ENCODE results near the gene SMARCA2. TPM values are rescaled to one million over a fixed set of nuclear protein-coding genes. Genes with fewer than 3 reads are reported as not detected.

SMARCA2 gene
- total RNA-seq, 1 donor from 2014 or later: 110 TPM

DNA sequence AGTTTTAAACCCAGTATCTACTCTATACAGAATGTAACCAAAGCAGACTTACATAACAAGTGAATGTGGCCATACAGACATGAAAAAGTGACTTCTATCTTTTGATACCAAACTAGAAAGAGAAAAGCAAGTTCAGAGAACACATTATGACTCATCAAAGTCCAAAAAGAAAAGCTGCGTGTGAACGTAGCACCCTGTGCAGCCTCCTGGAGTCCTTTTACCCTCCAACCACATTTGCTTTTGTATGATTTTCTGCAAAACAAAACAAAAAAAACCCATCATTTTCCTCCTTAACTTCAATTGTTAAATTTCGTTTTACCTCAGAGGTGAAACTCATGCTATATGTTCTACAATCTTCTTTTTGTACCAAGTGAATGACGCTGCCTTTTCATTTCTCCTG lies 2.8 kb upstream of the SMARCA2 start:
- peaks cover 27% of the 10 kb centered on the region for H3K27me3 Mint-ChIP-seq (ENCODE audit: unreplicated experiment)
- no peak for DNase-seq (ENCODE audit: extremely low spot score, unreplicated experiment)
- H3K27ac Mint-ChIP-seq (ENCODE audit: unreplicated experiment): no peak overlapping the region
- TF ChIP-seq, protein P1, sequence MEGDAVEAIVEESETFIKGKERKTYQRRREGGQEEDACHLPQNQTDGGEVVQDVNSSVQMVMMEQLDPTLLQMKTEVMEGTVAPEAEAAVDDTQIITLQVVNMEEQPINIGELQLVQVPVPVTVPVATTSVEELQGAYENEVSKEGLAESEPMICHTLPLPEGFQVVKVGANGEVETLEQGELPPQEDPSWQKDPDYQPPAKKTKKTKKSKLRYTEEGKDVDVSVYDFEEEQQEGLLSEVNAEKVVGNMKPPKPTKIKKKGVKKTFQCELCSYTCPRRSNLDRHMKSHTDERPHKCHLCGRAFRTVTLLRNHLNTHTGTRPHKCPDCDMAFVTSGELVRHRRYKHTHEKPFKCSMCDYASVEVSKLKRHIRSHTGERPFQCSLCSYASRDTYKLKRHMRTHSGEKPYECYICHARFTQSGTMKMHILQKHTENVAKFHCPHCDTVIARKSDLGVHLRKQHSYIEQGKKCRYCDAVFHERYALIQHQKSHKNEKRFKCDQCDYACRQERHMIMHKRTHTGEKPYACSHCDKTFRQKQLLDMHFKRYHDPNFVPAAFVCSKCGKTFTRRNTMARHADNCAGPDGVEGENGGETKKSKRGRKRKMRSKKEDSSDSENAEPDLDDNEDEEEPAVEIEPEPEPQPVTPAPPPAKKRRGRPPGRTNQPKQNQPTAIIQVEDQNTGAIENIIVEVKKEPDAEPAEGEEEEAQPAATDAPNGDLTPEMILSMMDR (IDR thresholded peaks at IDR 0.05): no peak
- peaks cover 9% of the 10 kb centered on the region for H3K4me1 Mint-ChIP-seq (ENCODE audit: unreplicated experiment)
- H3K9me3 Mint-ChIP-seq (ENCODE audit: unreplicated experiment): no peaks in the 10 kb centered on the region
- no peak overlapping the region for H3K4me3 Mint-ChIP-seq (ENCODE audit: unreplicated experiment)
- H3K36me3 Mint-ChIP-seq (ENCODE audit: unreplicated experiment): no peaks in the 10 kb centered on the region

GRCh38 chr9:2013743-2014475 lies 1.2 kb upstream of the SMARCA2 start:
- no peak for DNase-seq (ENCODE audit: extremely low spot score, unreplicated experiment)
- no peaks in the 10 kb centered on the region for H3K36me3 Mint-ChIP-seq (ENCODE audit: unreplicated experiment)
- H3K27me3 Mint-ChIP-seq (ENCODE audit: unreplicated experiment): peaks cover 19% of the 10 kb centered on the region
- TF ChIP-seq, protein P1 (IDR thresholded peaks at IDR 0.05): no peak
- peak overlapping the region; percentile 95 for H3K27ac Mint-ChIP-seq (ENCODE audit: unreplicated experiment)
- H3K9me3 Mint-ChIP-seq (ENCODE audit: unreplicated experiment): no peaks in the 10 kb centered on the region
- peak overlapping the region; percentile 86 for H3K4me3 Mint-ChIP-seq (ENCODE audit: unreplicated experiment)
- peaks cover 20% of the 10 kb centered on the region for H3K4me1 Mint-ChIP-seq (ENCODE audit: unreplicated experiment)

- Mint-ChIP-seq H3K27ac (ENCODE audit: unreplicated experiment) (peak overlapping the region; percentile 91), H3K27me3 (ENCODE audit: unreplicated experiment) (peaks cover 15% of the 10 kb centered on the region), H3K9me3 (ENCODE audit: unreplicated experiment) (no peaks in the 10 kb centered on the region), H3K4me3 (ENCODE audit: unreplicated experiment) (peak overlapping the region; percentile 86), H3K36me3 (ENCODE audit: unreplicated experiment) (no peaks in the 10 kb centered on the region), H3K4me1 (ENCODE audit: unreplicated experiment) (peaks cover 32% of the 10 kb centered on the region)
- TF ChIP-seq, protein P1 (IDR thresholded peaks at IDR 0.05): no peak
- DNase-seq (ENCODE audit: extremely low spot score, unreplicated experiment): peak; percentile 87
Observed at GRCh38 chr9:2015581-2016407, 647 bp downstream of the SMARCA2 start.

GRCh38 chr9:2016408-2017330 lies 1.5 kb downstream of the SMARCA2 start:
- H3K36me3 Mint-ChIP-seq (ENCODE audit: unreplicated experiment): peaks cover 1% of the 10 kb centered on the region
- TF ChIP-seq, protein P1 (IDR thresholded peaks at IDR 0.05): no peak
- H3K9me3 Mint-ChIP-seq (ENCODE audit: unreplicated experiment): no peaks in the 10 kb centered on the region
- H3K27ac Mint-ChIP-seq (ENCODE audit: unreplicated experiment): peak overlapping the region; percentile 96
- H3K27me3 Mint-ChIP-seq (ENCODE audit: unreplicated experiment): peaks cover 8% of the 10 kb centered on the region
- DNase-seq (ENCODE audit: extremely low spot score, unreplicated experiment): peak; percentile 87
- peaks cover 32% of the 10 kb centered on the region for H3K4me1 Mint-ChIP-seq (ENCODE audit: unreplicated experiment)
- H3K4me3 Mint-ChIP-seq (ENCODE audit: unreplicated experiment): peak overlapping the region; percentile 86
